Nephron progenitor cell (in vitro differentiated cells): ENCODE measurements around the gene NSL1.

Source experiments
- DNase-seq: peaks from one replicate; pipeline ENCODE4 v3.0.0; 2021
- H3K27ac Mint-ChIP-seq: 2 replicates; pipeline ENCODE4 v1.8.0; 2021; ENCODE audit warnings: mild to moderate bottlenecking, moderate library complexity, mixed read lengths
- H3K27me3 Mint-ChIP-seq: 2 replicates; pipeline ENCODE4 v1.8.0; 2021; ENCODE audit warnings: mild to moderate bottlenecking, low read depth, mixed read lengths; ENCODE audit not compliant: poor library complexity
- H3K36me3 Mint-ChIP-seq: 2 replicates; pipeline ENCODE4 v1.8.0; 2021; ENCODE audit warnings: low read depth, mixed read lengths
- H3K4me1 Mint-ChIP-seq: 2 replicates; pipeline ENCODE4 v1.8.0; 2021; ENCODE audit warnings: mixed read lengths
- H3K4me3 Mint-ChIP-seq: 2 replicates; pipeline ENCODE4 v1.8.0; 2021; ENCODE audit warnings: mild to moderate bottlenecking, moderate library complexity, mixed read lengths
- H3K9me3 Mint-ChIP-seq: 2 replicates; pipeline ENCODE4 v1.8.0; 2021; ENCODE audit warnings: mild to moderate bottlenecking, moderate library complexity, mixed read lengths
- CTCF ChIP-seq: fragments of 200-600 bp; sonication (generic); IDR thresholded peaks from 2 replicates; pipeline ENCODE4 v1.5.0; 2021; ENCODE audit warnings: antibody characterized with exemption

NSL1 gene

GRCh38 chr1:212678456-212679410, 112.8 kb downstream of the NSL1 start:
- peaks cover 23% of the 10 kb centered on the region for H3K4me1 Mint-ChIP-seq
- peaks cover 16% of the 10 kb centered on the region for H3K27me3 Mint-ChIP-seq
- H3K4me3 Mint-ChIP-seq, result no peak overlapping the region
- no peaks in the 10 kb centered on the region for H3K36me3 Mint-ChIP-seq
- DNase-seq, result no peak
- H3K9me3 Mint-ChIP-seq, result no peaks in the 10 kb centered on the region
- H3K27ac Mint-ChIP-seq, result no peak overlapping the region
- no peak for TF ChIP-seq CTCF

- DNase-seq, result no peak
- no peak for TF ChIP-seq CTCF
- peaks cover 23% of the 10 kb centered on the region for H3K4me1 Mint-ChIP-seq
- no peak overlapping the region for H3K27ac Mint-ChIP-seq
- no peak overlapping the region for H3K4me3 Mint-ChIP-seq
- peaks cover 16% of the 10 kb centered on the region for H3K27me3 Mint-ChIP-seq
- no peaks in the 10 kb centered on the region for H3K36me3 Mint-ChIP-seq
- no peaks in the 10 kb centered on the region for H3K9me3 Mint-ChIP-seq
Measured at GRCh38 chr1:212677573-212677972, 114.0 kb downstream of the NSL1 start.

- no peaks in the 10 kb centered on the region for H3K9me3 Mint-ChIP-seq
- no peaks in the 10 kb centered on the region for H3K36me3 Mint-ChIP-seq
Measured at GRCh38 chr1:212677136-212677535, 114.4 kb downstream of the NSL1 start.

More at GRCh38 chr1:212677136-212677535, 114.4 kb downstream of the NSL1 start:
- Mint-ChIP-seq H3K4me1 (peaks cover 23% of the 10 kb centered on the region), H3K27ac (peak overlapping the region; percentile 89), H3K27me3 (peaks cover 16% of the 10 kb centered on the region), H3K4me3 (no peak overlapping the region)
- no peak for TF ChIP-seq CTCF
- DNase-seq, result no peak
